GM19468 (cell line): ENCODE results near the gene RGS7BP.
"Not testable (repeated sequence)": the region's sequence is repeated elsewhere in the genome, so short reads cannot be mapped to it uniquely, and the experiment has no call there.

Experiments used
- ATAC-seq: cut with Tn5 transposase; IDR thresholded peaks from one replicate; pipeline ENCODE4 v1.9.1; 2021; ENCODE audit warnings: mild to moderate bottlenecking, moderate library complexity, moderate number of reproducible peaks; ENCODE audit not compliant: unreplicated experiment; ENCODE audit errors: extremely low read depth

The RGS7BP gene

GRCh38 chr5:64534033-64534432 is 28.2 kb downstream of the RGS7BP start:
- ATAC-seq, result no peak

DNA sequence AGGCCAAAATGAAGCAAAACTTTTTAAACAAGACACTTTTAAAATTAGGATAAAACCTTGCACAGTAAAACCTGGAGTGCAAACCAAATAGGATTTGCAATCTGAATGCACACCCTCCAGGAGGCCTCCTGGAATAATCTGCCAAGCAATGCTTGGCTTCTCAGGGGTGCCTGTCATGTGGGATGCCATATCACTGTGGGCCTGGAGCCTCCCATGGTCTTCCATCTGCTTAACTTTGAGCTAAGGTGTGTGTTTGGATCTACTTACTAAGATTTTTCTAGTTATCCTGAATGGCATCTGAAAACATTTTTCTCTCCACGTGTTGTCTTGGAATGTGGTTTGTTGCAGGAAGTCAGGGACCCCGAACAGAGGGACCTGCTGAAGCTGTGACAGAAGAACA is 52.1 kb downstream of the RGS7BP start:
- ATAC-seq, result no peak

DNA sequence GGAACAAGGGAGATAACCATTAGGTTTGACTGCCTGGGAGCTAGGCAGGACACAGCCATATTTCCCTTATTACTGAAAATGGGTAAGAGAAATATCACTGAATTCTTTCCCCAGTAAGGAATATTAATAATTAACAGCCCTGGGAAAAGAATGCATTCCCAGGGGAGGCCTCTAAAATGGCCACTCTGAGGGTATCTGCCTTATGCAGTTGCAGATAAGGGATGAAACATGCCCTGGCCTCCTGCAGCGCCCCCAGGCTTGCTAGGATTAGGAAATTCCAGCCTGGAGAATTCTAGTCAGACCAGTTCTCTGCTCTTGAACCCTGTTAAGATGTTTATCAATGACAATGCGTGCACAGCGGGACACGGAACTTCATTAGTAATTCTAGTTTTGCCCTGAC is 52.8 kb downstream of the RGS7BP start:
- ATAC-seq, result not testable (repeated sequence)

DNA sequence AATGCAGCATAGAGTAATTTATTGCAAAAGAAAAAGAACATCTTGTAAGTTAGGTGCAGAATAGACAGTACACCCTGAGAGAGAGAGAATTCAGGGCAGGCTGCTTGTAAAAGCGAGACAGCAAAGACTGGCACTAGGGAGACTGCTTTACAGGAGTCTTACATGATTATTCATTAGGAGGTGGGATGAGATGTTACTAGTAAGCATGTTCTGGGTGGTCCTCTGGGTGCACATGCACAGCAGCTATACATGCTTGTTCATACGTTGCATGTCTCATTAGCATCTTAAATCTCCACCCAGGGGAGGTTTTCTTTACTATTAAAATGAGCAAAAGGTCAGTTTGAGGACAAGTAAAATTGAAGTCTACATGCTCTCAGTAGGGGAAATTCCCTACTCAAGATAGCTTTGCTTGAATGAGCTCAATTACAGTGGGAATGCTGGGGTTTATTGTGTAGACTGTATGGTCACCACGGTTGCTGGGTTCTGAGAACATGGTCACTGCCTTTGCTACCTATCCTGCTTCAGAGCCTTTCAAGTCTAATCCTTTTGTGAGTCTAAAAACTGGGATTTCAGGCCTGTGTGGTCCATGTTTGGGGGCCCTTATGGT is 60.6 kb downstream of the RGS7BP start:
- no peak for ATAC-seq

- no peak for ATAC-seq
These were observed 64.0 kb downstream of the RGS7BP start for GRCh38 chr5:64569858-64570257.

- ATAC-seq, result no peak
These were observed 64.7 kb downstream of the RGS7BP start for GRCh38 chr5:64570395-64570996.

DNA sequence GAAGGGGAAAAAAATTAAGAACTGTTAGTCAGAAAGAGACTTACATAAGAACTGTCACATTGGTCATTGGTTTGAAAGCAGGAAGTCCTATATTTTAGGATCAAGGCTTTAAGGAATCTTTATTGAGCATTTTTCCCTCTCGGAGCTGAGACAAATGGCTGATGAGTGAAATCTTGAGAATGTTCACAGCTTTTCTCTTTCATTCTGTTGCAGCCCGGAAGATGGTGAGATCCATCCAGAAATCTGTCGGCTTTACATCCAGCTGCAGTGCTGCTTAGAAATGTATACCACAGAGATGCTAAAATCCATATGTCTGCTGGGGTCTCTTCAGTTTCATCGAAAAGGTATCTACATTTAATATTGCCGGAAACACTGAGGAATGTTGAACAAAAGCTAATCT is 69.7 kb downstream of the RGS7BP start:
- ATAC-seq, result no peak

GRCh38 chr5:64576250-64576649 is 70.4 kb downstream of the RGS7BP start:
- ATAC-seq, result no peak

DNA sequence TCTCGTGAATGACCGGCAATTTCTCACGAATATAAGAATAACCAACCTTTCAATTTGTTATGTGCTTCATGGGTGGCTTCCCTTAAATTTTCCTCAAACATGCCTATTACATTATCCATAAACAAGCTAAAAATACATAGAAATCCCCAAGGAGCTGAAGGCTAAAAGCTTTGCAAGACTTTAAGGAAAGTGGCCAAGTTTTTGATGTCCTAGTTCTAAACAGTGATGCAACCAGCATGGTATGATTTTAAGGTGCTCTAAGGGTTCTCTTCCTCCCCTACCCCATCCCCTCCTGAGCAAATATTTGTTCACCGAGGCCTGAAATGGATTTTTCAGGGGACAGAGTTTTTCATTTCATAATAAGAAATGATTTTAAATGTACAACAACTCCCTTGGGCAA is 79.8 kb downstream of the RGS7BP start:
- no peak for ATAC-seq

- no peak for ATAC-seq
These were observed 81.6 kb downstream of the RGS7BP start for GRCh38 chr5:64587370-64587769.

- ATAC-seq, result no peak
These were observed 87.0 kb downstream of the RGS7BP start for GRCh38 chr5:64592730-64593341.

- no peak for ATAC-seq
These were observed 88.2 kb downstream of the RGS7BP start for GRCh38 chr5:64594025-64594424.

DNA sequence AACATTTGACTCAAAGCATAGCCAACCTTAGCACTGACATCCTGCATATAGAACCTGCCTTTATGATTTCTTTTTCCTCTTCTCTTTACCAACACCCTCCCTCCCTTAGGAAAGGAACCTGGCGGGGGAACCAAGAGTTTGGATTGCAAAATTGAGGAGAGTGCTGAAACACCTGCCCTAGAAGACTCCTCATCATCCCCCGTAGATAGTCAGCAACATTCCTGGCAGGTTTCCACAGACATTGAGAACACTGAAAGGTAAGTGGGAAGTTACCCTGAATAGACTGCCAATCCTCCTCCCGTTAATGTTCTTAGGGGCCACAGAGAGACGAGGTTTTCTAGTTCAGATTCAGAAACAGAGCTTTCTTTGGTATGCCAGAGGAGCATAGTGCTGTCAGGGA is 88.8 kb downstream of the RGS7BP start:
- ATAC-seq, result no peak

- ATAC-seq, result no peak
These were observed 89.4 kb downstream of the RGS7BP start for GRCh38 chr5:64595031-64595855.

DNA sequence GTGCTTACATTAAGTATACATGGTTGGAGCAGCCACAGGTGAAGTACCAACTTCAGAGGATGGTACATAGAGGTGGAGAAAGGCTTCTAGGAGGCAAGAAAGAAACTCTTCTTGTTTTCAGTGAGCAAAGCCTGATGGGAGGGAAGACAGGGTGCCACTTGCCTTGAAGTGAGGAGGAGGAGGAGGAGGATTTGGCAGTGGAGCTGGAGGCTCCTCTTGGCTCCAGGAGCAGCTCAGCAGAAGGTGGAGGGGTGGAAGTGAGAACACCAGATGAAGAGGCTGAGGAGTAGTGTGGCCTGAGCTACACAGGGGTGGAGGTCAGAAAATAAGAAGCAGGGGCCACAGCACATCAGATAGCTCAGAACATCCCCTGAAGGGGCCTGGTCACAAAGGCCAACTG is 93.4 kb downstream of the RGS7BP start:
- no peak for ATAC-seq

DNA sequence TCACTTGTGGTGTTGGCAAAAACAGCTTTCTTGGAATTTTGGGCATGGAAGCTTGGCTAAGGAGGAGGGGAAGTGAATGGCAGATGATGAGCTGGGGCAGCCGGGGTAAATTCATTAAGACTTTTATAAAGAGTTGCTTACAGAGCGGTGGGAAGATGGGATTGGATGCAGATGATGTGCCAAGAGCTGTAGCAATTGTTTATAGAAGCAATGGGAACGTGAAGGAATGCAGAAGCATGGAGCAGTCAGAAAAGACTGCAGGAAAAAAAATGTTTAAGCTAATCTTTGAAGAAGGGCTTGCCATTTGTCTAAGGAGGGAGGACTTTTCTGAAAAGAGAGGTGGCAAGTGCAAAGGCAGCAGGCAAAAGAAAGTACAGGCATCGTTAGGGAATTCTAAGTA is 97.9 kb downstream of the RGS7BP start:
- ATAC-seq, result no peak

DNA sequence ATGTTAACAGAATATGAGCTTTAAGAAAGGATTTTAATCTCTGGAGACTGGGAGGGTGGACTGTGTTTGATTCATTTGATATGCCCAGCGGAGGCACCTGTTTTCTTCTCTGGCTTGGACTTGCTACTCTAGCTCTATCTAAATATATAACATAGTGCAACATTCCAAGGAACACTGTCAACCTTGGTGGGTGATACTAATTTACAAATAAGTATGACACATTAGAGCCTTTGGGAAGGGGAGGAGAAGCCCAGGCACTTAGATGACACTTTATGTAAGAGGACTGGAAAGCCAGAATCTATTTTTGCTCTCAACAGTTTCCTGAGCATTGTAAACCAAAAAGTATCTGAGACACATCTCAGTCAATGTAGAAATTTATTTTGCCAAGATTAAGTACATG is 101.1 kb downstream of the RGS7BP start:
- ATAC-seq, result no peak

DNA sequence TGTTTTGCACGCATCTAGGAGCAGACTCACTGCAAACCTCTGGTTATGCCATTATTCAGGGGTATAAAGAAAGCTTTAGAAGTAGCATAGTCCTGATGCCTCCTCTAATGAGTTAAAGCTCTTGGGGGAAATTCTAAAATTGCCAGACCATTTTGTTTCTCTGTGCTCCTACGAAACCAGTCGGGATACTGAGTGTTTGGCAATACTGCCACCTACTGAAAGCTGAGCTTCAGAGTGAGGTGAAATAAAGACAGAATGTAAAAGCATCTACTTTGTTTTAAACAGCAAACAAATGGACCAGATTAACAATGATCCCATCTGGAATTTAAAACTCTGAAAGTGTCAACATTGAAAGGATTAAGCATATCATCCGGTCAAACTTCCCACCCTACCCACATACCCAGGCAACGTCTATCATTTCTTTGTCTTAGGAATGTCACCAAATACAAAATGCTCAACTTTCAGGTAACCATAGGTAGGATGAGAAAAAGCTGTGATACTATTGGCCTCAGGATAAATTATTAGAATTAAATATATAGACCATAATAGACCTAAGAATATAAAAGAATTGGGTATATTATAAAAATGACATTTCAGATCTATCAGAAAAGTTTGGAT is 106.6 kb downstream of the RGS7BP start:
- no peak for ATAC-seq

GRCh38 chr5:64615895-64616294 is 110.1 kb downstream of the RGS7BP start:
- ATAC-seq, result peak; percentile 81

DNA sequence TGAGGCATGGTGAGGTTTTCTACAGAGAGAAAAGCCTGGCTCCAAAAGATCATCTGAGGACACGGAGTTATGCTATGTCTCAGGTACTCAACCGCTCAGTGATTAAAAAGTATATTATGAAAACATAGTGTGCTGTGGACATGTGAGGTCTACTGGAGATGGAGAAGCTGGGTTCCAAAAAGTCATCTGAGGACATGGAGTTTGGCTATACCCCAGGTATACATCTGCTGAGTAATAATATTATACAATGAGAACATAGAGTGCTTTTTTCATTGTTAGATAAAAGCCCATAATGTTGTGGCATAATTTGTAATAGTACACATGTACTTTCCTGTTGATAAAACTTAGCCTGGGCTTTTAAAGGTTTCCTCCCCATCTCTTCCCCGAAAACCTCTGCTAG is 113.8 kb downstream of the RGS7BP start:
- ATAC-seq, result no peak

DNA sequence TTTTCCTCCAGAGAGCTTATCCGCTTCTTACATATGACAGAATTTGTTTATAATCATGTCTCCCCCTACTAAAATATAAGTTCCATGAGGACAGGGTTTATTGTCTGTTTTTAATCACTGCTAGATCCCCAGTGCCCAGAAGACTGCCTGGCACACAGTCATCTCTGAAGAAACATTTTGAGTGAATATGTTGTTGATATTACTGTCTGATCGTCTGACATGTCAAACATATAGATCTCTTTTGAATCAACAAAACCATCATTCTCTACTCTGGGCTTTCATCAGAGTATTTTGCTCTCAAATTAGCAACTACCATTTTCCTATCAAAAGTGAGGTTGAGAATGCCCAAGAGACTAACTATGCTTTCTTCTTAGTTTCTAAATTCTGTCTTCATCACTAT is 117.2 kb downstream of the RGS7BP start:
- ATAC-seq, result no peak
